IMR-90 (cell line): ENCODE data around the gene COL8A1. TPM values are rescaled to one million over a fixed set of nuclear protein-coding genes. Genes with fewer than 3 reads are reported as not detected.

Experiments
- ATAC-seq: fragments of 200-7000 bp; cut with Tn5 transposase; 2 replicates; pipeline ENCODE4 v1.9.1; 2020; ENCODE audit warnings: low read depth, mild to moderate bottlenecking, moderate library complexity
- BruUV-seq: library from RNA; stranded (reverse); fragments of 400-500 nt; replicated peaks from 2 replicates; lab custom pipeline; 2021; lab: Mats Ljungman, UMichigan
- CTCF ChIA-PET: fragments of 300-600 bp; formaldehyde crosslinking; extraction: SDS; loops from one replicate; lab custom pipeline; 2021; ENCODE audit warnings: antibody characterized with exemption; lab: Yijun Ruan, JAX
- POLR2A ChIA-PET: fragments of 300-600 bp; sonication (Branson Sonifier 250); formaldehyde crosslinking; loops from one replicate; lab custom pipeline; 2022; ENCODE audit warnings: antibody characterized with exemption; ENCODE audit not compliant: unreplicated experiment; lab: Charles Lee
- DNase-seq: peaks from one replicate; pipeline ENCODE4 v3.0.0; 2013
- H2AFZ ChIP-seq: replicated peaks from 2 replicates; pipeline ENCODE3; 2013; ENCODE audit warnings: low read length, mild to moderate bottlenecking; ENCODE audit not compliant: poor library complexity
- H2AK5ac ChIP-seq: 2 replicates; pipeline ENCODE4 v1.6.1; 2013; ENCODE audit warnings: low read depth, low read length, inconsistent platforms
- H2AK9ac ChIP-seq: replicated peaks from 2 replicates; pipeline ENCODE3; 2013; ENCODE audit warnings: mild to moderate bottlenecking, low read depth, low read length, moderate library complexity; ENCODE audit not compliant: poor library complexity
- H2BK120ac ChIP-seq: 2 replicates; pipeline ENCODE4 v1.6.1; 2013; ENCODE audit warnings: low read depth, low read length, inconsistent platforms
- H2BK15ac ChIP-seq: 3 replicates; pipeline ENCODE4 v1.6.1; 2013; ENCODE audit warnings: low read depth, low read length, inconsistent platforms
- H2BK20ac ChIP-seq: 2 replicates; pipeline ENCODE4 v1.6.1; 2013; ENCODE audit warnings: low read depth, mild to moderate bottlenecking, inconsistent platforms, low read length, moderate library complexity
- H2BK5ac ChIP-seq: 2 replicates; pipeline ENCODE4 v1.6.1; 2013; ENCODE audit warnings: mild to moderate bottlenecking, low read depth, low read length, inconsistent platforms; ENCODE audit not compliant: poor library complexity, severe bottlenecking
- H3K14ac ChIP-seq: replicated peaks from 2 replicates; pipeline ENCODE4 v1.6.1; 2013; ENCODE audit warnings: low read depth, low read length, inconsistent platforms
- H3K18ac ChIP-seq: 2 replicates; pipeline ENCODE4 v1.6.1; 2013; ENCODE audit warnings: low read depth, low read length, control low read depth
- H3K23ac ChIP-seq: 2 replicates; pipeline ENCODE4 v1.6.1; 2013; ENCODE audit warnings: low read depth, low read length, inconsistent platforms
- H3K27ac ChIP-seq: 2 replicates; pipeline ENCODE4 v1.5.1; 2013; ENCODE audit warnings: mild to moderate bottlenecking, control low read depth, low read length; ENCODE audit not compliant: insufficient read depth
- H3K27me3 ChIP-seq: 2 replicates; pipeline ENCODE4 v1.6.1; 2013; ENCODE audit warnings: low read length; ENCODE audit not compliant: control insufficient read depth, insufficient read depth
- H3K36me3 ChIP-seq: 2 replicates; pipeline ENCODE4 v1.6.1; 2013; ENCODE audit warnings: low read length, mixed read lengths; ENCODE audit not compliant: control insufficient read depth, insufficient read depth
- H3K4ac ChIP-seq: 2 replicates; pipeline ENCODE4 v1.6.1; 2013; ENCODE audit warnings: low read depth, low read length, inconsistent platforms
- H3K4me1 ChIP-seq: 2 replicates; pipeline ENCODE4 v1.6.1; 2013; ENCODE audit warnings: low read length, mixed read lengths; ENCODE audit not compliant: control insufficient read depth, insufficient read depth
- H3K4me2 ChIP-seq: 2 replicates; pipeline ENCODE4 v1.6.1; 2013; ENCODE audit warnings: low read depth, mild to moderate bottlenecking, control low read depth, low read length, moderate library complexity
- H3K4me3 ChIP-seq: 2 replicates; pipeline ENCODE4 v1.5.1; 2013; ENCODE audit warnings: low read depth, mild to moderate bottlenecking, control low read depth, low read length, moderate library complexity; ENCODE audit not compliant: insufficient read depth
- H3K56ac ChIP-seq: 2 replicates; pipeline ENCODE4 v1.6.1; 2013; ENCODE audit warnings: low read length, inconsistent platforms; ENCODE audit not compliant: insufficient read depth; ENCODE audit errors: extremely low read depth
- H3K79me1 ChIP-seq, 2 experiments: 2 replicates each; pipeline ENCODE4 v1.6.1; 2013; ENCODE audit warnings: low read length in 2 of 2, inconsistent platforms in 1 of 2, low read depth in 1 of 2
- H3K9ac ChIP-seq: 2 replicates; pipeline ENCODE4 v1.6.1; 2013; ENCODE audit warnings: low read depth, low read length, control low read depth
- H3K9me1 ChIP-seq: 2 replicates; pipeline ENCODE4 v1.6.1; 2013; ENCODE audit warnings: low read length, inconsistent platforms; ENCODE audit not compliant: insufficient read depth
- H3K9me3 ChIP-seq: 2 replicates; pipeline ENCODE4 v1.6.1; 2013; ENCODE audit warnings: low read length; ENCODE audit not compliant: control insufficient read depth, insufficient read depth
- H4K20me1 ChIP-seq: 2 replicates; pipeline ENCODE4 v1.6.1; 2013; ENCODE audit warnings: low read length, inconsistent platforms; ENCODE audit not compliant: insufficient read depth
- H4K5ac ChIP-seq: 2 replicates; pipeline ENCODE4 v1.6.1; 2013; ENCODE audit warnings: mild to moderate bottlenecking, low read depth, low read length, control low read depth
- H4K8ac ChIP-seq, 2 experiments: 2 replicates each; pipeline ENCODE4 v1.6.1; 2013; ENCODE audit warnings: low read depth in 2 of 2, low read length in 2 of 2, control low read depth in 1 of 2, inconsistent platforms in 1 of 2
- H4K91ac ChIP-seq: 2 replicates; pipeline ENCODE4 v1.6.1; 2013; ENCODE audit warnings: low read depth, low read length, inconsistent platforms; ENCODE audit not compliant: insufficient read depth
- BHLHE40 ChIP-seq: fragments of 150-350 bp; IDR thresholded peaks from 2 replicates; pipeline ENCODE4 v1.6.1; 2016; ENCODE audit warnings: mild to moderate bottlenecking, low read depth, low read length
- MXI1 ChIP-seq: IDR thresholded peaks from 2 replicates; pipeline ENCODE4 v1.6.1; 2012; ENCODE audit warnings: low read depth, mild to moderate bottlenecking, low read length, moderate library complexity, borderline replicate concordance
- SMC3 ChIP-seq: fragments of 150-350 bp; IDR thresholded peaks from 2 replicates; pipeline ENCODE4 v1.6.1; 2016; ENCODE audit warnings: low read depth, mild to moderate bottlenecking, antibody characterized with exemption, low read length, moderate library complexity
- WGBS, 2 experiments: methylation state at CpG; one replicate each; pipeline versions ENCODE4 v1.1.5 to v1.1.7; 2013; ENCODE audit warnings: missing lambda C conversion rate in 2 of 2; ENCODE audit not compliant: insufficient read length in 1 of 2; ENCODE audit errors: extremely low coverage in 2 of 2; 5-methylcytosine and 5-hydroxymethylcytosine counted together
- dilution Hi-C: fragments of 300-500 bp; cut with HindIII; formaldehyde crosslinking; loops from one replicate; pipeline ENCODE4 v1.14.3; 2018; ENCODE audit warnings: low sequenced_read_pairs; ENCODE audit not compliant: unreplicated experiment
- in situ Hi-C: fragments of 300-500 bp; cut with MboI; formaldehyde crosslinking; loops from 3 replicates; pipeline ENCODE4 v1.14.3; 2019; ENCODE audit warnings: low sequenced_read_pairs, inconsistent platforms, mixed read lengths
- intact Hi-C: fragments of 100-400 bp; cut with micrococcal nuclease; formaldehyde crosslinking; loops from 2 replicates; pipeline ENCODE4 v1.10.0; 2022
- polyA plus RNA-seq, 3 experiments: library from polyadenylated mRNA; depleted of rRNA; stranded (reverse); fragments of >200 nt; gene quantifications; 2 replicates each; pipeline ENCODE4 v1.2.3, GENCODE V29; 2012; ENCODE audit warnings: low replicate concordance in 1 of 3
- total RNA-seq: library from RNA; depleted of rRNA; stranded (reverse); fragments of >200 nt; gene quantifications from 2 replicates; pipeline ENCODE4 v1.2.3, GENCODE V29; 2012
- TF ChIP-seq, protein P1 (sequence below): fragments of 150-350 bp; IDR thresholded peaks from 2 replicates; pipeline ENCODE4 v1.6.1; 2017; ENCODE audit warnings: mild to moderate bottlenecking, antibody characterized with exemption, low read length, low read depth

COL8A1 gene
- total and polyA plus RNA-seq, 2 of the 4 experiments (the other 2 are of a cell fraction): 119 to 151 TPM

DNA sequence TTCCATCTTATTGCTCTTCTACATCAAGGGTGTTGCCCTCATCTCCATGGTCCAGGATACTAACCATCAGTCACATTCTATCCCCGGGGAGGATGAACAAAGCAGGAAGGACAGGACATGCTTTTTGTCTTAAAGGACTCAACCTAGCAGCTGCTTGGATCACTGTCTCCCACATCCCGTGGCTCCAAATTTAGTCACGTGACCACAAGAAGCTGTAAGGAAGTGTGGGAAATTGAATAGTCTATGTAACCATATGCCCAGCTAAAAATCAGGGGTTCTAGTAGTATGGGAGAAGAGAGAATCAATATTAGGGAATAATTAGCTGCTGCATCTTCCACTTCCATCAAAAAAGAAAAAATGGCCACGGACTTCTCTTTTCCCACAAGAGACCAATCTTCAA, 161.0 kb downstream of the COL8A1 start:
- Histone ChIP-seq H4K91ac (no peak overlapping the region), H3K36me3 (peaks cover 3% of the 10 kb centered on the region; the same call in 1 of the 2 replicates), H3K9me3 (no peaks in the 10 kb centered on the region), H4K5ac (no peak overlapping the region), H2BK15ac (no peak overlapping the region), H2BK120ac (no peak overlapping the region), H3K4me2 (no peak overlapping the region), H2AK9ac (no peak overlapping the region), H3K18ac (no peak overlapping the region), H3K9me1 (no peaks in the 10 kb centered on the region), H3K23ac (no peak overlapping the region), H3K9ac (no peak overlapping the region), H3K79me1 (no peaks in the 10 kb centered on the region), H4K8ac (no peak overlapping the region), H4K20me1 (no peaks in the 10 kb centered on the region), H3K56ac (no peak overlapping the region), H3K27ac (no peak overlapping the region), H2BK20ac (no peak overlapping the region), H2AFZ (no peak overlapping the region), H2AK5ac (no peak overlapping the region), H3K4ac (no peak overlapping the region), H3K4me3 (no peak overlapping the region), H3K27me3 (no peaks in the 10 kb centered on the region), H3K14ac (no peak overlapping the region), H2BK5ac (no peak overlapping the region), H3K4me1 (no peaks in the 10 kb centered on the region)
- ChIA-PET POLR2A (no interaction called here), CTCF (no interaction called here)
- in situ Hi-C loops: loop anchor here (10.0 kb wide), 1 partner anchor 775 kb away; no protein-coding TSS in a partner anchor
- no TSS peak for BruUV-seq
- WGBS, 2 experiments: no CpG with 5 or more reads among the region's 4 CpGs
- no peak for ATAC-seq
- TF ChIP-seq MXI1 (no peak), BHLHE40 (no peak), SMC3 (no peak)
- TF ChIP-seq, protein P1, sequence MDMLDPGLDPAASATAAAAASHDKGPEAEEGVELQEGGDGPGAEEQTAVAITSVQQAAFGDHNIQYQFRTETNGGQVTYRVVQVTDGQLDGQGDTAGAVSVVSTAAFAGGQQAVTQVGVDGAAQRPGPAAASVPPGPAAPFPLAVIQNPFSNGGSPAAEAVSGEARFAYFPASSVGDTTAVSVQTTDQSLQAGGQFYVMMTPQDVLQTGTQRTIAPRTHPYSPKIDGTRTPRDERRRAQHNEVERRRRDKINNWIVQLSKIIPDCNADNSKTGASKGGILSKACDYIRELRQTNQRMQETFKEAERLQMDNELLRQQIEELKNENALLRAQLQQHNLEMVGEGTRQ: no peak
- DNase-seq: no peak
- intact Hi-C loops: no loop called here
- dilution Hi-C loops: no loop called here
